WTC11 (cell line): ENCODE data around the gene MESD.

Source experiments
- CTCF ChIP-seq: fragments of 200-600 bp; IDR thresholded peaks from 2 replicates; pipeline ENCODE4 v1.8.0; 2022; ENCODE audit warnings: antibody characterized with exemption
- EMX1 ChIP-seq: fragments of 250-450 bp; sonication (Bioruptor Pico); IDR thresholded peaks from 2 replicates; pipeline ENCODE4 v1.8.0; 2021; ENCODE audit warnings: mild to moderate bottlenecking
- ETV6 ChIP-seq: sonication (generic); formaldehyde crosslinking; IDR thresholded peaks from 2 replicates; pipeline ENCODE4 v1.8.1; 2022; ENCODE audit warnings: mild to moderate bottlenecking, missing genetic modification reagents
- HMGXB4 ChIP-seq: sonication (generic); formaldehyde crosslinking; IDR thresholded peaks from 2 replicates; pipeline ENCODE4 v1.8.1; 2023; ENCODE audit warnings: mild to moderate bottlenecking, moderate library complexity, missing genetic modification reagents
- TF ChIP-seq, protein P1 (sequence below): sonication (generic); formaldehyde crosslinking; IDR thresholded peaks from 2 replicates; pipeline ENCODE4 v1.8.0; 2023; ENCODE audit warnings: mild to moderate bottlenecking, missing genetic modification reagents
- TF ChIP-seq, protein P2 (sequence below): sonication (generic); formaldehyde crosslinking; conservative IDR thresholded peaks from 2 replicates; pipeline ENCODE4 v1.8.1; 2022; ENCODE audit warnings: mild to moderate bottlenecking, missing genetic modification reagents

DNA sequence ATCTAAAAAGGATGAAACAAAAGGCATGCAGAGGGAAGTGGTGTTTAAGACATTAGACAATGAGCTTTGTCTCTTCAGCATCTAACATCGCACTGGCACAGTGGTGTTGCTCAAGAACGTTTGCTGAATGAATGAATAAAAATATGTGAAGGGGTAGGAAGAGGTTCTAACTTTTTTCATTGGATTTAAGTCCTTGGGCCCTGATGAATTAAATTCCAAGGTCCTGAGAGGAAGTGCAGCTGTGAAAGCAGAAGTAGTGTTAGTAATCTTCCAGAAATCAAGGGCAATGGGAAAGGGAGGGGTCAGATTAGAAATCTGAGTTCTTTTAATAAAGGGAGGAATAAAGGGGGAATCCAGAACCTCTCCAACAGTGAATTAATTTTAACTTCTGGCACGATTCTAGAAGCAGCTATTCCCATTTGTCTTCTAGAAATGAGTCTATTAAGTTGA, 40.7 kb upstream of the MESD start:
- TF ChIP-seq CTCF, result no peak
- TF ChIP-seq HMGXB4 (CRISPR knock-in tag), result no peak
- TF ChIP-seq, protein P1, sequence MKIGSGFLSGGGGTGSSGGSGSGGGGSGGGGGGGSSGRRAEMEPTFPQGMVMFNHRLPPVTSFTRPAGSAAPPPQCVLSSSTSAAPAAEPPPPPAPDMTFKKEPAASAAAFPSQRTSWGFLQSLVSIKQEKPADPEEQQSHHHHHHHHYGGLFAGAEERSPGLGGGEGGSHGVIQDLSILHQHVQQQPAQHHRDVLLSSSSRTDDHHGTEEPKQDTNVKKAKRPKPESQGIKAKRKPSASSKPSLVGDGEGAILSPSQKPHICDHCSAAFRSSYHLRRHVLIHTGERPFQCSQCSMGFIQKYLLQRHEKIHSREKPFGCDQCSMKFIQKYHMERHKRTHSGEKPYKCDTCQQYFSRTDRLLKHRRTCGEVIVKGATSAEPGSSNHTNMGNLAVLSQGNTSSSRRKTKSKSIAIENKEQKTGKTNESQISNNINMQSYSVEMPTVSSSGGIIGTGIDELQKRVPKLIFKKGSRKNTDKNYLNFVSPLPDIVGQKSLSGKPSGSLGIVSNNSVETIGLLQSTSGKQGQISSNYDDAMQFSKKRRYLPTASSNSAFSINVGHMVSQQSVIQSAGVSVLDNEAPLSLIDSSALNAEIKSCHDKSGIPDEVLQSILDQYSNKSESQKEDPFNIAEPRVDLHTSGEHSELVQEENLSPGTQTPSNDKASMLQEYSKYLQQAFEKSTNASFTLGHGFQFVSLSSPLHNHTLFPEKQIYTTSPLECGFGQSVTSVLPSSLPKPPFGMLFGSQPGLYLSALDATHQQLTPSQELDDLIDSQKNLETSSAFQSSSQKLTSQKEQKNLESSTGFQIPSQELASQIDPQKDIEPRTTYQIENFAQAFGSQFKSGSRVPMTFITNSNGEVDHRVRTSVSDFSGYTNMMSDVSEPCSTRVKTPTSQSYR (CRISPR knock-in tag), result no peak
- TF ChIP-seq ETV6 (CRISPR knock-in tag), result no peak
- TF ChIP-seq, protein P2, sequence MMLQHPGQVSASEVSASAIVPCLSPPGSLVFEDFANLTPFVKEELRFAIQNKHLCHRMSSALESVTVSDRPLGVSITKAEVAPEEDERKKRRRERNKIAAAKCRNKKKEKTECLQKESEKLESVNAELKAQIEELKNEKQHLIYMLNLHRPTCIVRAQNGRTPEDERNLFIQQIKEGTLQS, result no peak
- no peak for TF ChIP-seq EMX1 (CRISPR knock-in tag)
